HG03060 (cell line): Measurements from ENCODE around the gene SDCCAG8.

Experiments used
- ATAC-seq: cut with Tn5 transposase; IDR thresholded peaks from one replicate; pipeline ENCODE4 v1.9.1; 2021; ENCODE audit warnings: low read depth, moderate number of reproducible peaks; ENCODE audit not compliant: unreplicated experiment

Gene SDCCAG8

GRCh38 chr1:243496187-243496646 is 240.4 kb downstream of the SDCCAG8 start:
- ATAC-seq = no peak

DNA sequence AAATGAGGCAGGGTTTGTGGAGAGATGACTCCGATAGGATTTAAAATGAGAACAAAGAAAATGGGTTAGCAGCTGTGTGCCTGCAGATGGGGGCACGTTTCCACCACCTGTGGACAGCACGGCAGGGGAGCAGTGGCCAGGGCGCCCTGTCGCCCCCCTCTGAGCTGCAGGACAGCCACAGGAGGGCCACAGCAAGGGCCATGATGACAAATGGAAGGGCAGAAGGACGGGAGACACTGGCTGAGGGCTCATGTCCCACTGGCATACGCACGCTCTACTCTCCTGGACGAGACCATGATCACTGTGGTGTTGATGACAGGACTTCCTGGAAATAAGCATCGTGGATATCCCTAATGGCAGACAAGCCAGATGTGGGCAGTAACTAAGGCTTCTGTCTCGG is 241.0 kb downstream of the SDCCAG8 start:
- no peak for ATAC-seq

- ATAC-seq = no peak
Observed at GRCh38 chr1:243497939-243498681, 242.3 kb downstream of the SDCCAG8 start.

- no peak for ATAC-seq
Observed at GRCh38 chr1:243499248-243499647, 243.4 kb downstream of the SDCCAG8 start.

GRCh38 chr1:243499711-243500110 is 243.9 kb downstream of the SDCCAG8 start:
- no peak for ATAC-seq

DNA sequence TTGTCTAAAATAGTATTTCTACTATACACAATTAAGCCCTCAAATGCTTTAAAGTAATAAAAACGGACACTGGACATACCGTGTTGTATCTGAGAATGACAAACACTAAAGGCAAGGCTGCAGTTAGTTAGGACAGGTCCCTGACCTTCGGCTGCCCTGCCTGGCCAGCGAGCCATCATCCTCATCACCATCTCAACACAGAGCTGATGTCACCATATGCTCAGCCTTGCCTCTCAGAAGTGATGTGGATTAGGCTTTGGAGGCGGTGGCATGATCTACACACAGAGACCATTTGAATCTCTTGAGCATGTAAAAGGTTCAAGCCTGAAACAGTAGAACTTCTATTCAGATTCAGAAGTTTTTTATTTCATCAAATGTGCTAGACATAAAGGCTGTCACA is 244.7 kb downstream of the SDCCAG8 start:
- ATAC-seq = no peak

GRCh38 chr1:243501002-243501401 is 245.2 kb downstream of the SDCCAG8 start:
- ATAC-seq = no peak

DNA sequence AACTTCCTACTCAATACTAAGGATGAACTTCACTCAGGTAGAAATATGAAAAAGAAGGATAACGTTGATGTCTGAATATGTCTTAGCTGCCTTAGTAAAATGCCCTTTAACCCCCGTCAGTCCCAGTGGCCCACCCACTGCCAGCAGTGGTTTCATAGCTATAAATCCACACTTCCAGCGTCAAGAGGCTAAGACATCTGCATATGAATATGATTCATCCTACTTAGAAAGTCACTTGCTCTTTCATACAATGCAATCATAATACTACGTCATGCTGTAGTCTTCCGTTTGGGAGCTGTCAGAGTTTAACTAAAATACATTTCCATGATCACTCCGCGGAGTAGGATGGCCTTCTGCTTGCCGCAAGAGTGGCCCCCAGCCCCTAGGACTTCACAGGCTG is 247.3 kb downstream of the SDCCAG8 start:
- no peak for ATAC-seq

- peak; percentile 61 for ATAC-seq
Observed at GRCh38 chr1:243505986-243506689, 250.3 kb downstream of the SDCCAG8 start.

DNA sequence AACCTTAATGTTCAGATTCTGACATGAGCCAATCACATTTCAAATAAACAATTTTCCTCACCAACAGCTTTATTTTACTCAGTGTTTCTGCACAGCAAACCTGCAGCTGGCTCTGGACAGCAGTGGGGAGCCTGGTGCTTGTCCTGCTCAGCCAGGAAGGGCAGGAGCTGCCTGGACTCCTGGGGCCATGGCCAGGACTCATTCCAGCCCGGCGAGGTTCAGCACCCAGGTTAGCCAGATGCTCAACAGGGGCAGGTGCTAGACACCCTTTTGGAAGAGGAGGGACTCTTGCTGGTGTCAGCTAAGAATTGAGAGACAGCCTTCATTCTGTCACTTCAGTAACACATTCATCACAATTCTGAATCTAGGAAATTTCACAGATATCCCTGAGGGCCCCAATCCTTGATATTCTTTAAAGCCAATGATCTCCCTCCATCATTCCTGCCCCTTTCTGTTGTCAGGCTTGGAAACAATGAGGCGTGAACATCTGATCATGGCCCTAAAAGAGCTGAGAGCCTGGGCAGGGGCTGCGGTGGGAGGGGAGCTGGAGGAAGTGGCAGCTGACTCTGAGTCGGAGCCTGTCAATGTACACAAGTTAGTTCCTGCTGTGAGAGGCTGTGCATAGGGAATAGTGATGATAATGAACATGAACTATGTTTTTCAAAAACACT is 251.3 kb downstream of the SDCCAG8 start:
- no peak for ATAC-seq

DNA sequence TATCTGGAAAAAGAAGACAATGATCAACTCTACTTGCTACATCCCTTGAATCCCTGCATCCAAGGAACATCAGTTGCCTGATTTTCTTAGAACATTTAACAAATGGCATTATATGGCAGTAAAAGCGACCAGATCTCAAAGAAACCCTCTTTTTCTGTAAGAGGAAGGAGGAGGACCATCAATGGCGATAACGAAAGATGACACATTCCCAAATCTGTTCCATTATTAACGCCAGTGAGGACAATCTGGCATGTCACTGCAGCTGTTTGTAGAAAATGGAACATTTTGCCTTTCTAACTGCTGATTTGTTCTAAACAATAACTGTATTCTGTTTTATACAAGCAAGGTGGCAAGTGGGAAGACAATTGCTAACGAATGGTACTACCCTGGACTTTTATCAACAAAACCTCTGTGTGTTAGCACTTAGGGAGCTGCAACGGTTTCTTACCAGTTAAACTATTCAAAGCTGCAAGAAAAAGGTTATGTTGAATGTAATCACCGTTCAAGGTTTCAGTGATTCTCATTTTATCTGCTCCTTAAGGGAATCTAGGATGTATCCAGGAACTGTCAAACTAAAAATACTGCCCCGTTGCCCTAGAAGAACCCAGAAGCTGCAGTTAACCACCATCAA is 251.9 kb downstream of the SDCCAG8 start:
- ATAC-seq = no peak

DNA sequence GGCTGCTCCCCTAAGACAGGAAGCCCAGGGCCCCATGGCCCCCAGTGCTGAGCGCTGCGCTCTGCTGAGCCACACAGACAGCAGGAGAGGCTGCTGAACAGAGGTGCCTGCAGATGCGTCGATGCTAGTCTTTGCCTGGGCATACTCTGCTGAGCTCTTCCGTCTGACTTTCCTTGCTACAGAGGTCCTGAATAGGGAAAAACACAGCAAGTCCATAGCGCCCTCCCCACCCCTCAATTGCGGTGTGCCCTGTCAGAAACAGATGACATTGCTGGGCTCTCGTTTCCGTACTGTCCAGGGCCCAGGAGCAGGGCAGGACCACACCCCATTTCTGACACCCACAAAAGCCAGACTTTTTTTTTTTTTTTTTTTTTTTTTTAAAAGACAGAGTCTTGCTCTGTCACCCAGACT is 252.5 kb downstream of the SDCCAG8 start:
- no peak for ATAC-seq

- no peak for ATAC-seq
Observed at GRCh38 chr1:243508943-243509342, 253.1 kb downstream of the SDCCAG8 start.

GRCh38 chr1:243510928-243511327 is 255.1 kb downstream of the SDCCAG8 start:
- no peak for ATAC-seq

GRCh38 chr1:243513726-243514491 is 258.1 kb downstream of the SDCCAG8 start:
- ATAC-seq = no peak

- ATAC-seq = no peak
Observed at GRCh38 chr1:243514927-243515326, 259.1 kb downstream of the SDCCAG8 start.

DNA sequence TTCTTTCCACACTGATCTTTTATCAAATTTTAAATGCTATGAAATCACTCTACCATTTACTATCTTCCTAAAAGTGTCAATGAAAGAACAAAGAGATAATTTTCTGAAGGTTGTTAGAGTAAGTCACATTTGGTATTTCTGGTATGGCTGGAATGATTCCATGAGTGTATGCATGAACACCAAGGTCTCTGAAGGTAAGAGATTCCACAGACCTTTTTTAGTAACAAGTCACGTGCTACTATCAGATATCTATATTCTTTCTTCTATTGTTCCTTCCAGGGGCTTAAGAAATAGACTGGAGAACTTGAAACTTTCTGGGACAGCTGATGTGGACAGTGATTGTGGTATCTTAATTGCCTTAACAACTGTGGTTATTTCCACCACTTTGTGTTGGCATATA is 265.0 kb downstream of the SDCCAG8 start:
- no peak for ATAC-seq

- no peak for ATAC-seq
Observed at GRCh38 chr1:243523766-243524165, 267.9 kb downstream of the SDCCAG8 start.

- no peak for ATAC-seq
Observed at GRCh38 chr1:243525085-243525487, 269.2 kb downstream of the SDCCAG8 start.

DNA sequence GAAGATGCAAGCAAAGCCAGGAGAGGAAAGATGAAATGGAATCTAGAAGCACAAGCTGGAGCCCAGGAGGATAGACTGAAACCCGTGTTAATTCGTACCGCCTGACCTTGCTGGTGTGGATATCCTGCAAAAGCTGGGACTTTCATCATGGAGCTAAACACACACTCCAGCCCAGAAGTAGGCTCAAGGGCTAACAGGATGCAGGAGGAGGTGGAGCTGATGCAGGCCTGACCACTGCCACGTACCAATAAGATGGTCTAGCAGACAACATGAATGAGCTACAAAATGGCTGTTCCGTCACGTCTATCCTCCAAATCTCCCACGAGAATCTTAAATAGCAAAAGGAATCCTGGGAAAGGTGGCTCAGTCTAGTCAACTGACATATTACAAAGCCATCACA is 270.3 kb downstream of the SDCCAG8 start:
- ATAC-seq = no peak
